ENCODE data around the gene FGF6.
A peak's percentile ranks its signal among the peaks of the same experiment; 100 is the strongest.

The FGF6 gene

DNA sequence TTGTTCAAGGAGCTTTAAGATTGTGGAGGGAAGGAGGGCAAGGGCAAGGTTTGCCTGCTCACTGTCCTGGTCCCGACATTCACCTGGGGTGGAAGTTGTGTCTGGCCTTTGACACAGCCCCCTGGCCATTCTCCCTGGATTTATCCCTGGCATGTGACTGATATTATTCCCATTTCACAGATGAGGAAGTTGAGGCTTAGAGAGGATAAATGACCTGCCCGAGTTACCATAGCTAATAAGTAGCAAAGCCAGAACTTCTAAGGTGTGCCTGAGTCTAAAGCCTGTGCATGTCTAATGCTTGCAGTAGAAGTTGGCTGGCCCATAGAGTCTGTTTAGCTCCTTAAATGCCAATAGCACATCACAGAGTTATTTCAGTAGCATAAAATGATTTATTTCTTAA, 720 bp upstream of the FGF6 start:
- no peak for DNase-seq

DNA sequence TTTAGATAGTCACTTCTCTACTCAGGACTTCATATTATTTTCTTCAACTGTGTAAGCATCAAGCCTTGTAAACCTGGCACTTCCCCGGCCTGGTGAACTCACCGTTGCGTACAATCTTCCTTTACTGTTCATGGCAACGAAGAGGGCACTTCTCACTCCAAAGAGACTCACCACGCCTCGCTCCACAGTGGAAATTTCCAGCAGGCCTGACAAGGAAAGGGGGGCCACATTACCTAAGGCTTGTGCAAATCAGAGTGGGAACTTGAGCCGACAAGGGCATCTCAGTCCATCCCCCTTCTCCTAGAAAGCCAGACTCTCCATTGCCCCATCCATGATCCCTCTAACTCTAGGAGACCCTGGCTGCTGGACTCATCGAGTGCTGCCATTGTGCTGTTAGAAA, 1.6 kb downstream of the FGF6 start:
- no peak for DNase-seq

DNA sequence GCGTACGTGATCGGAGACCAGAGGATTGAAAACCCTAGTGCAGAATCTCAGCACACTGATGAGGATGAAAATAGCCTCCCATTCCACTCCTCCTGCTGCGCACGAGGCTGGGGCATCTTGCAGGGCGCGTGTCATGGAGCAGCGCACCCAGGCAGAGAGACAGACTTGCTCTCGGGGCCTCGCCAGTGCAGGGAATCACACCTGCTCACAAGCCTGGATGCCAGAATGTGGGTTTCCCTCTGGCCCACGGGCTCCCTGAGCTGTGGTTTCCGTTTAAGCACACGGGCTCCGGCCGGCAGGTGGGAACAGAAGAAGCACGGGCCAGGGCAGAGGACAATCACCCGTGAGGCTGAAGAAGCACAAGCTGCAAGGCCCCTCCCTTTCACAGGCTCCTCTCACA, 2.0 kb downstream of the FGF6 start:
- DNase-seq = no peak

DNA sequence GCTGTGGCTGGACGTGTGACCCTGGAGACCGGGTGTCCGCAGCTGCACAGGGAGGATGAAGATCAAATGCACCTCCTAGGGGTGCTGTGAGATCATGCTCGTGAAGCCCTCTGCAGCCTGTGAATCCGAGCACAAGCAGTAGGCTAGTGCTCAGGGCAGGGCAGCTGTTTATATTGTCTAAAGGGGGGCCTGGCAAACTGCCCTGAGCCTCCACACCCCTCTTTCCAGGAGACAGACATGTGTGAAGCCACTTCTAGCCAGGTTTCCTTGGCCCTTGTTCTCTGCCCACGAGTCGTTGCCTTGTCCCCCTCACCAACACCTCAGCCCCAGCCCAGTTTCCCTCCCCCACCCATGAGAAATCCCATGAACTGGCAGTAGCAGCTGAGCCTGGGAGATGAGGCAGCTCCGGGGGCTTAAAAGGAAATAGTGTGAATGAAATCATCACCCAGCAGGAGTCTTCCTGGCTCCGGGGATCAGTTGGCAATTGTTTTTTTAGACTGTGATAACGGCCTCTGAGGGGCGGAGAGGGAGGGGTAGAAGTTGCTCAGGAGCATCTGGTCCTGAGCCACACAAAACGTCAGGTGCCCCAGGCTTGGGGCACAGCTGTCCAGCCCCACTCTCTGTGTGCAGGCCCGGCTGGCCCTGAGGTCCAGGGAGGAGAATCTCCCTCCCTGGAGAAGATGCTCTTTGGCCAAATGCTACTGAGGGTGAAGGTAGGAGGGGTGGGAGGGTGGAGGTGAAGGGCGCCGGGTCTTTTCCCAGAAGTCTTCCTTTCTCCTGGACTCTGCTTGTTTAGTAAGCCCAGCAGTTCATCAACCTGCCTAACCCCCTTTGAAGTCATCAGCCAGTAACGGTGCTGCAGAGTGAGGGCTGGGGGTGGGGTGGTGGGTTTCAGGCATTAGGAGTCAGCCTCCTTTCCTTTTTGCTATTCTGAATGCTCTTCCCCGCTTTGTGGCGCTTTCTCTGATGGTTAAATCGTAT, 4.0 kb downstream of the FGF6 start:
- no peak for DNase-seq

DNA sequence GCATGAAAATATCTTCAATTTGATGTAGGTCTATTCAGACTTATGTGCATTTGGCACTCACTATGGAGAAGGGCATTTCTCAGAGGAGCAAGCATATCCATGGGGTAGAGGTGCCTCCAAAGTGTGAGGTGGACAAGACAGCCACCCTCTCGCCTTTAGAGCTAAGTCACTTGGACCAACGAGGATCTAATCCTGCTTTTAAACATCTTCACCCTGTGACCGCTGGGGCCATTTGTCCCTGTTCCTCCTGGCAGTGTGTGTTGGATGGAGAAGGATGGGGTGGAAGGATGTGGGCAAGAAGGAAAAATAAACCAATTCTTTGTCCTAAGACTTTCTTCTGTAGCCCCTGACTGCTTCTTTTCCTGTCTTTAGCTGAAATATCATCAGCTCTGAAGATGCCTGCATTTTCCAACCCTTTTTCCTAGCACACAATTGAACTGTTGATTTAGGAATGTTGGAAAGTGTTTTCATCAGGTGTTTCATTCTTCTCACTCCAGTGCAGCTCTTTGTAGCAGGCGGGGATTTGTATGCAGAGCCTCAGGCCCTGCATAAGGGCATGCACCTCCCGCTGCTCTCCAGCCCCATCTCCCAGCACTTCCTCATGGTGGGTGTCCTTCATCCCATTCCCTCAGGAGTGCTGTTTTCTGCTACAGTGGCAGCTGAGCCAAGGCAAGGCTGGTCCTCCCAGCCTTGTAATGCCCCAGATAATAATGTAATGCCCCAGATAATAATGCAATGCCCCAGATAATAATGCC, 5.3 kb downstream of the FGF6 start:
- no peak for DNase-seq

DNA sequence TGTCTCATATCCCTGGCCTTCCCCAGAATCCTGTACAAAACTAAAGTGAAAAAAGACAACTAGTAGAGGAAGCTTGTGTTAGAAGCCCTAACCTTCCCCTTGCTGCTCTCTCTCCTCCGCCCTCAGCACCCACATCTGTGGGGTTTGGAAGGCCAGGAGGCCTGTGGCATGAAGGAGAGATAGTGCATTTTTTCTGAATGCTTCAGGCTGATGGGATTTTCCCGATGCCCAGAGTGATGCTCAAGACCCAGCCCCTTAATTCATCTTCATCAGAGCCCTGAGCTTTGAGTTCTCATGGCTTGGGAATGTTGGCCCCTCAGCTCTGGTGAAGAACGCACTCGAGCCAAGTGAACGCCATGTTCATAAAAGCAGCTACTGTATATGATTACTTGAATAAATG, 5.9 kb downstream of the FGF6 start:
- DNase-seq = no peak

DNA sequence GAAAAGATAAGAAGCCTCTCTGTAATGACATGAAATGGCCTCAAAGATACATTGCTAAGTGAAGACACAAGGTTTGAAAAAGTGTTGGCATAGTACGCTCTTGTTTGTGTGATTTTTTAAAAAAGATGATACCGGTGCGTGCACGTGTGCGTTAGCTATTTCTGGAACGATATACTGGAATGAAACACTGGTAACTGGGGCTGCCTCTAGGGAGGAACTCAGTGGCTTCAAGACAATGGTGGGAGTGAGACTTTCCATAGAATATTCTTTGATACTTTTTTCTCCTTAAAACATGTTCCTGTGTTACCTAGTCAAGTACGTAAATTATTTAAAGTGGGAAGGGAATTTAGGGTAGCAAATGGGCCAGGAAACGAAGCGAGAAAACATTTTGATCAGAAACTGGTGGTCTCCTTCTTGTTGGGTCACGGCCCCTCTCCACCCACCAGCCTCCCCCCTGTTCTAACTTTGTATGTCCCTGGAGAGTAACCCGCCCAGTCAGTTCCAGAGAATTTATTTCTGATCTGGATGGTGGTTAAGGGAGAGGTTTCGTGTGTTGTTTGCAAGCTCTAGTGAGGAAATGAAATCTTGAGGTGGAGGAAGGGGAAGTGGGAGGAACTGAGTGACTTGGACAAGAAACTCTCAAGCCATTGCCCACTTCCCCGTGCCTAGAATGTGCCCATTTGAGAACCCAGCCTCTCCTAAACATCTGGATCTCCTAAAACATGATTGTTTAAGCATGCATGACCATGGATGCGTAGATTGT, 6.6 kb downstream of the FGF6 start:
- no peak for DNase-seq

DNA sequence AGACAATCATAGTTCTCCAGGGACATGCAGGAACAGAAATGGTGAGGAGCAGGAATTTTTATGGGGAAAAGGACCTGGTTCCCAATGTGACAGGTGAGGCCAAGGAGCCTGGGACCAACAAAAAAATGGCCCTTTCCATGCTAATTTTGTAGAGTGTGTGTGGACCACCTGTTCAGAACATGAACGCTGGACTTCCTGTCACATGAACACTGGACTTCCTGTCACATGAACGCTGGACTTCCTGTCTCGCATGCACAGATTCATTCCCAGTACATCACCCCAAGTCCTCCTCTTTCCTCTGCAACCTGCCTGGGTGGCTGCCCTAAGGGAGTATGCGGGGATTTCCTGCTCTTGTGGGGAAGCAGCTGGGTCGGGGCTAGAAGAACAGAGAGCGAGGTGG, 10.1 kb downstream of the FGF6 start:
- no peak for DNase-seq

DNA sequence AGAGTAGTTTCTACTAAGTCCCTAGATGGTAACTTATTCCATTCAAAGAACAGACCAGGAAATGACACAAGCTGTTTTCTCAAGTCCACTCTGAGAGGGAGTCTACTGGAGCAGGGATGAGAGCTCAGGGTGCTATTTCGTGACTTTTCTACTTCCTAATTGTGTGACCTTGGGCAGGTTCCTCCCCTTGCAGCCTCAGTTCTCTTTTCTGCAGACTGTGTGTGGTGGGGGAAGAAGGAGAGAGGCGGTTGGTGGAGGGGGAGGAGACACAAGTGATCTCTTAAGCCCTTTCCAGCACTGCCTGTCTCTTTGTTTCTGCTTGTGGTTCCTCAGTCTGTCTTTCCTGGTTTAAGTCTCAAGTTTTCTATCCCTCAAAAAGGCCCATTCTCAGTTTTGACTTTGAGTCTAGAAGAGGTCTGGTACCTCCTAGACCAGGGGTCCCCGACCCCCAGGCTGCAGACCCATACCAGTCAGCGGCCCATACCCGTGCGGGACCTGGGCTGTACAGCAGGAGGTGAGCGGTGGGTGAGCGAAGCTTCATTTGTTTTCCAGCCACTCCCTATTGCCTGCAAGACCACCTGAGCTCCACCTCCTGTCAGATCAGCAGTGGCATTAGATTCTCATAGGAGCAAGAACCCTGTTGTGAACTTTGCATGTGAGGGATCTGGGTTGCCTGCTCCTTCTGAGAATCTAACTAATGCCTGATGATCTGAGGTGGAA, 10.7 kb downstream of the FGF6 start:
- DNase-seq = no peak

DNA sequence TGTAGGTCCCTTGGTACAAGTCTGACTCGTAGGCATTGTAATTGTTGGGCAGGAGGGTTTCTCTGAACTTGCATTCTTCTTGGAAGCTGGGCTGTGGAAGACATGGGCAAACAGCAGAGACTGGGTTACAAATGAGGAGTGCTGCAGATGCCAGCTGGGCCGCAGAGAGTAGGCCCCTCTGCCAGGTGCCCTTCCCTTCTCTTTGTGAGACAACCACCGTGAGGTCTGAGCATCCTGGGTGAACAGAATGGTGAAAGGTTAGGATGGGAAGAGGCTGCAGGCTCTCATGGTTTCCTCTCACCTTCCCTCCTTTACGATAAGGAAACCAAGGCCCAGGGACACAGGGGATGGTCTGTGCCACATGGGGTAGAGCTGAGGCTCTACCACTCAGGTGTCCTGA, 11.3 kb downstream of the FGF6 start:
- no peak for DNase-seq

DNA sequence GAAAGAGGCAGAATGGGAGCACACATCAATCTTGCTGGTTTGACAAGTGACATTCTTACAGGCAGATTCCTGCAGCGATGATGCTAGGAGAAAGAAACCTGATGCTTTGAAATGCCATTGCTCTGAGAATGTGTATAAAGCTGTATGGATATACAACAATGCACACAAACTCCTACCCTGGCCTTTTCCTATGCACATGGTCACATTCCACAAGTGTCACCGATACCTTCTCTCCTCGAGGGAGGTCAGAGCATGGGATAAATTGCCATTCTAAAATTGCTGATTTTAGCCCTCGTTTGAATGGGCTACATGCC, 11.9 kb downstream of the FGF6 start:
- DNase-seq = no peak

DNA sequence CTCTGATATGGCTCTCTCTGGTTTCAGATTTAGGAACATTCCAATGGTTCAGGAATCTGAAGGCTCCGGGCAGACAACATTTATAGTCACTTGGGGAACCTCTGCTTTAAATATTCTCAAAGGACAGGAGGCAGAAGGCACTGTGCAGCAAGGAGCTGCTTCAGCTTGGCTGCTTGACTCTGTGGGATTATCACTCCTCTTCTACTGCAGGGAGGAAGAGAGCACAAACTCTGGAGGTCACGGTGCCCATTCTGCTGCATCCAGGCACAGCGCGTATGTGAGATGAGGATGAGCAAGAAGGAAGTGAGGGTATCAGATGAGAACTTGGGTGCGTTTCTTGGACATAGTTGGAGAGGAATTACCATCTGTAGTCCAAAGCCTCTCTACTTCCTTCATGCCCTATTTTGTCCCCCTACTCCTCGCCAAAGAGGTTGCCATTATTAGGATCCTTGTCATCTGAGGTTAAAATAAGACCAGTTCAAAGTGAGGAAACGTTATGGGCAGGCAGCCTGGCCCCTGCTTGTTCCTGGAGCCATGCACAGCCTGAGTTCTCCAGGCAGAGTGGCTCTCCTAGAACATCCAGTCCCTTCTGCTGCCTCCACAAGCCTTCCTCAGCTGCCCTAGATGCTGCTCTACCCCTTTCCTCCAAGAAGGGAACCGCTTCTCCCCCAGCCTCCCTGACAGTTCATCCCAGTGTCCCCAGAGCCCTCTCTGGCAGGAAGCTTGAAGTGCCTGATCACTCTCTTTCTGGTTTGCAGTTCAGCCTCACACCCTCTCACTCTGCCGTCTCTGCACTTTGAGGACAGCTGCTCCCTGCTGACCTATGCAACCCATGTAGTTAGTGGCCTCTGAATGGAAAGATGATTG, 12.5 kb downstream of the FGF6 start:
- DNase-seq = no peak

DNA sequence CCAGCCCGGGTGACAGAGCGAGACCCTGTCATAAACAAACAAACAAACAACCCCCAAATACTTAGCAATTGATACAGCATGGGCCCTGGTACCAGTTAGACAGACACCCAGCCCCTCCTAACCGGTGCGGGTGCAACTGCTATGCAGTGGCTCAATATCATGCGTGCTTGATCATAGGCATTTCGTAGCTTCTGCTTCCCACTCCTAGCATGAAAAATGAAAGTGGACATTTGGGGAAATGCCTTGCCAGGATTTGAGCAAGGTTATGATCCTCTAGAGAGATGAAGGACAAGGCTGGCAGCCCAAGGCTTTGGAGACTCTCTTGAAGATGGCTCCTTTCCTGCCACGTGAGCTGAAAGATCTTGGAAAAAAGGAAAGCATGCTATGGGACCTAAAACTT, 13.7 kb downstream of the FGF6 start:
- DNase-seq = no peak

DNA sequence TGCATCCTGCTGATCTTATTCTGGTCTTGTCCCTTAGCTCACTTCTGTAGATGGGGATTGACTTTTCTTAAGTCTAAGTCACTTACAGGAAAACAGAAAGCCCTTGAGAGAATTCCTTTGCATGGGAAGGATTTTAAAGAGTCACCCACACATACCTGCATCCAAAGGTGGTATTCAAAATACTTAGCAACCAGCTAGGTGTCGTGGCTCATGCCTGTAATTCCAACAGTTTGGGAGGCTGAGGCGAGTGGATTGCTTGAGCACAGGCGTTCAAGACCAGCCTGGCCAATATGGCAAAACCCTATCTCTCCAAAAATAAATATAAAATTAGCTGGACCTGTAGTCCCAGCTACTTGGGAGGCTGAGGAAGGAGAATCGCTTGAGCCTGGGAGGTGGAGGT, 14.2 kb downstream of the FGF6 start:
- DNase-seq = no peak

DNA sequence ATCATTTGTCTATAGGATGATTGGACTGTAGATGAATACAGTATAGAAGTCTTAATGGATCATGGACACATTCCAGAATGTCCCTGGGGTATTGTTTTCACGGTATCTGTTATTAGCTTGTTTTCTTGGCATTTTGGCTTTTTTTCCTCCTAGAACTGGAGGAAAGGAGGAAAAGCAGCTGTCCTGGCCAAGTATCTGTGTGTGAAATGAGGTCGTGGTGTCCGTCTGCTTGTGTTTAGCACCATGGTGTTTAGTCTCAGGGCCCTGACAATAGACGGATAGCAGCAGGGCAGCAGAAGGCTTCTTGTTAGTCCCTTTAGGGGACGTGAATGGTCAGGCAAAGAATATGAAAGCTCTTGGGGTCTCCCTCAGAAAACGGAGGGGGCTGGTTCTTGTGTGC, 21.2 kb downstream of the FGF6 start:
- DNase-seq = no peak

DNA sequence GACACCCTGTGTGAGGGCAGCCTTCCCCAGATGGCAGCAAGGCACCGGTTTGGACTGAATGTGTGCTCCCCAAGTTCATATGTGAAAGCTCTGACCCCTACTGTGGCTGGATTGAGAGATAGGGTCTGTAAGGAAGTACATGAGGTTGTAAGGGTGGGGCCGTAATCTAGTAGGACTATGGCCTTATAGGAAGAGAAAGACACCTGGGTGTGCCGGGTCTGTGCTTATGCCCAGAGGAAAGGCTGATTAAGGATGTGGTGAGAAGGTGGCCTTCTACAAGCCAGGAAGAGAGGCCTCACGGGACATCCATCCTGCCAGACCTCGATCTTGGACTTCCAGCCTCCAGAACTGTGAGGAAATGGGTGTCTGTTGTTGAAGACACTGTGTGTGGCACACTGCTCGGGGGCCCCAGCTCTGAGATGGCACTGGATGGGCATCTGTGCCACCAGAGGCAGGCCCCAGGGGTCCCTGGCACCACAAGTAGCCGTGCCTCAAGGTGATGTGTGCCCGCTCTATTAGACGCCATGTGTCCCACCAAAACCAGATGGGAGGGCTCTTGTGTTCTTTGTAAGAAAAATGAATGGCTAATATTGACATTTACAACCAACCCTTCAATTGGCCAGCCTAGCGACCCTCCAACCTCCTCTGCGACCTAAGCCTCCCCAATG, 22.0 kb downstream of the FGF6 start:
- DNase-seq = no peak

DNA sequence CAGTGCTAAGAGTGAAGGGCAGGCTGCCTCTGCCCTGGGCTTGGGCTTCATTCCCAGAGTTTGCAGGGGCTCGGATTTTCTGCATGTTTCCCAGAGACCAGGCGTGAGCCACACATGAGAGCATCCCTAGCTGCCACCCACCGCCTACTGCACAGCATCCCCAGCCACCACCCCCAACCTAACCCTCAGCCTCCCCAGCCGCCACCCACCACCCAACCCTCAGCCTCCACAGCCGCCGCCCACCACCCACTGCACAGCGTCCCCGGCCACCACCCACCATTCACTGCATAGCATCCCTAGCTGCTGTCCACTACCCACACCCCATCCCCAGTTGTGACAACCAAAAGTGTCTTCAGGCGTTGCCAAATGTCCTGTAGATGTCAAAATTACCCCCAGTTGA, 22.6 kb downstream of the FGF6 start:
- DNase-seq = no peak

DNA sequence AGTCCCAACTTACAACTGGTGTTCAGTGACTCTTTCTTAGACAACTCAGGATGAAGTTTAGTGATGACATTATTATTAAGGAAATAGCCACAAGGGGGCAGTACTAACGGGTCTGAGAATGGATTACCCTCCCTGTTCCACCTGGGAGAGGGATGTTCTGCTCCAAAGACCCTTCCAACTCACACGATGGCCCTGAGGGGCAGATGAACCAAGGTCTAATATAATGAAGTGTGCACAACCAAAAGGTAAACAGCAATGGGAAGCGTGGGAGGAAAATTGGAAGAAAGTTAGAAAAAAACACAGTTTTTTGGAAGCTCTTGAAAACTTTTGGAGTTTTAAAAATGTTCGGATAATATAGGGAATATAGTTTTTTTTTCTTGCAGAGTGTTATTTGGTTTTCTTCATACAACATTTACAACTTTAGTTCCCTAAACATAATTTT, 24.0 kb downstream of the FGF6 start:
- peak; percentile 27 for DNase-seq

DNA sequence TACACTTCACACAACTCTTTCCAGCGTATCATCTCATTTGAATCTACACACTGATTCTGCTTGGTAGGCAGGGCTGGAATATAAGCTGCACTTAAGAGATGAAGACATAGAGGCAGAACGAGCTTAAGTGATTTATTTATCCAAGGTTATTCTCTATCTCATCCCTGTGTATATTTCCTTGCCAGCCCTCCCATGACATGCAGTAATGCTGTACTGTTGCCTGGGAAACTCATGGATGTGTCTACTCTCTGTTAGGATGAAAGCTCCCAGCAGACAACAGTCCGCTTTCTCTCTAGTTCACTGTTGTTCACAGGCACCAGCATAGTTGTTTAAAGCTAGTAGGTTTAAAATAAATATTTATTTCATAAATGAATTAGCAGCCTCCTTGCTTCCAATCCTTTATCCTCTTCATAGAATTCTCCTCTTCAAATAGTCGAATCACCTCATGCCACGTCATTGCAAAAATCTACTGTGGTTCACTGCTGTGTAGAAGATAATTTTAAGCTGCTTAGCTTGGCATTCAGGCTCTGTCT, 25.4 kb downstream of the FGF6 start:
- no peak for DNase-seq

DNA sequence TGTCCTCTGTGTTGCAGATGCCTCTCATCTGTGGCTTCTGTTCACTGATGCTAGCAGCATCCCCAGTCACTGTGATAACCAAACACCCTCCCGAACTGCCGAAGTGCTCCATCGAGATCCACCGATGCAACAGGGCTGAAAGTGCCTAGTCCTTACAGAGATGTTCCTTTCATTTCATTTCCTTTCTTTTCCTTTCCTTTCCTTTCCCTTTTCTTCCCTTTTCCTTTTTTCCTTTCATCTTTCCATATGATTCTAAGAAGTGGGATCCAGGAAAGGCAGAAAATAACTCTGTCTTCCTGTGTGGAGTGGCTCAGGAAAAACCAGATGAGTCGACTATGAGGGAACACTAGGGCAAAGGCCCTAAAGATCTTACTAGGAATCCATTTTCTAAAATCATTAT, 26.7 kb downstream of the FGF6 start:
- DNase-seq = no peak

DNA sequence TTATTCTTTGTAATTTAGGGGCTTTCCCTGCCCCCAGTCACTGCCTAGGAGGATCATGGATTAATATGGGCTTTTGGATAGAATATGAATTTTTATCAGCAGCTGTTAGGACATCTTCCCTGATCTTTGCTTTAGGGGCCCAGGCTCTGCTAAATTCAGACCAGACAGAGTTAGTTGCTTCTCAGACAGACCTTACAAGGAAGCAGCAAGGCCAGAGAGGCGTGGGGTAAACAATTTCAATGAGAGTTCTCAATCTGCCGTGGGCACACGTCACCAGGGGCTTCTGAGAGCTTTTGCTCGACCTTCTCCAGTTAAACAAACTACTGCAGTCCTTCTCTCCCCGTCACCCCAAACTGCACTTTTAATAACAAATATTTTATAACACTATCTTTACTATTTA, 27.7 kb downstream of the FGF6 start:
- no peak for DNase-seq

All from central memory CD4-positive, alpha-beta T cell (primary cell).